AG04449 (cell line): ENCODE data around the gene RPL28.

Experiments used
- CTCF ChIA-PET: fragments of 350-600 bp; formaldehyde crosslinking; extraction: SDS; loops from one replicate; lab custom pipeline; 2021; ENCODE audit warnings: antibody characterized with exemption; lab: Yijun Ruan, JAX
- POLR2A ChIA-PET: fragments of 400-600, 350-600 bp; formaldehyde crosslinking; extraction: SDS; loops from one replicate; lab custom pipeline; 2020; ENCODE audit warnings: antibody characterized with exemption, inconsistent platforms; lab: Yijun Ruan, JAX
- DNase-seq: peaks from one replicate; pipeline ENCODE4 v3.0.0-alpha.2; 2010; ENCODE audit warnings: low read depth, low spot score
- H3K4me3 ChIP-seq: 2 replicates; pipeline ENCODE4 v1.5.1; 2011; ENCODE audit warnings: low read depth, mild to moderate bottlenecking, control low read depth, low read length
- CTCF ChIP-seq: IDR thresholded peaks from one replicate; pipeline ENCODE4 v1.5.1; 2011; ENCODE audit warnings: mild to moderate bottlenecking, moderate library complexity, low read length, control low read depth, inconsistent platforms; ENCODE audit not compliant: insufficient read depth; ENCODE audit errors: missing control alignments

The RPL28 gene

GRCh38 chr19:55441692-55442321, 56.1 kb downstream of the RPL28 start:
- no peak for DNase-seq
- CTCF ChIA-PET: interaction anchor here (0.9 to 1.1 kb wide), 2 partner anchors 23 to 25 kb away, joined by 3 read pairs; no protein-coding TSS in a partner anchor
- POLR2A ChIA-PET: no interaction called here
- no peak for TF ChIP-seq CTCF
- H3K4me3 ChIP-seq: no peak overlapping the region

- POLR2A ChIA-PET: no interaction called here
- no peak for DNase-seq
- TF ChIP-seq CTCF: no peak
- CTCF ChIA-PET: interaction anchor here (0.9 to 1.1 kb wide), 2 partner anchors 24 kb away, joined by 3 read pairs; no protein-coding TSS in a partner anchor
- no peak overlapping the region for H3K4me3 ChIP-seq
Observed at GRCh38 chr19:55442372-55442961, 56.7 kb downstream of the RPL28 start.

- POLR2A ChIA-PET: no interaction called here
- H3K4me3 ChIP-seq: no peak within 1 kb of the TSS
- CTCF ChIA-PET: interaction anchor here (1.4 to 2.4 kb wide), 2 partner anchors 10 to 24 kb away, joined by 5 to 11 read pairs; no protein-coding TSS in a partner anchor
- no peak for TF ChIP-seq CTCF
- no peak for DNase-seq
Observed at GRCh38 chr19:55443045-55443823, 57.5 kb downstream of the RPL28 start, which contains the start of gene SHISA7. Gene SHISA7, minus strand, starts transcription at chr19:55443300. Its CDS starts 437 bp downstream, at chr19:55442863.

GRCh38 chr19:55443824-55444480, 58.2 kb downstream of the RPL28 start:
- POLR2A ChIA-PET: no interaction called here
- CTCF ChIA-PET: interaction anchor here (0.6 to 2.4 kb wide), 3 partner anchors 10 to 303 kb away, joined by 3 to 11 read pairs (median 5); no protein-coding TSS in a partner anchor
- DNase-seq: no peak
- no peak for TF ChIP-seq CTCF
- no peak overlapping the region for H3K4me3 ChIP-seq

GRCh38 chr19:55444646-55445045, 58.9 kb downstream of the RPL28 start:
- H3K4me3 ChIP-seq: no peak overlapping the region
- DNase-seq: no peak
- no peak for TF ChIP-seq CTCF
- POLR2A ChIA-PET: no interaction called here
- CTCF ChIA-PET: interaction anchor here (0.6 to 2.4 kb wide), 3 partner anchors 15 to 304 kb away, joined by 3 to 11 read pairs (median 3); no protein-coding TSS in a partner anchor
